ENCODE data around the gene NDRG2.

GRCh38 chr14:21001218-21001617 is 23.6 kb downstream of the NDRG2 start:
- TF ChIP-seq, protein P1, sequence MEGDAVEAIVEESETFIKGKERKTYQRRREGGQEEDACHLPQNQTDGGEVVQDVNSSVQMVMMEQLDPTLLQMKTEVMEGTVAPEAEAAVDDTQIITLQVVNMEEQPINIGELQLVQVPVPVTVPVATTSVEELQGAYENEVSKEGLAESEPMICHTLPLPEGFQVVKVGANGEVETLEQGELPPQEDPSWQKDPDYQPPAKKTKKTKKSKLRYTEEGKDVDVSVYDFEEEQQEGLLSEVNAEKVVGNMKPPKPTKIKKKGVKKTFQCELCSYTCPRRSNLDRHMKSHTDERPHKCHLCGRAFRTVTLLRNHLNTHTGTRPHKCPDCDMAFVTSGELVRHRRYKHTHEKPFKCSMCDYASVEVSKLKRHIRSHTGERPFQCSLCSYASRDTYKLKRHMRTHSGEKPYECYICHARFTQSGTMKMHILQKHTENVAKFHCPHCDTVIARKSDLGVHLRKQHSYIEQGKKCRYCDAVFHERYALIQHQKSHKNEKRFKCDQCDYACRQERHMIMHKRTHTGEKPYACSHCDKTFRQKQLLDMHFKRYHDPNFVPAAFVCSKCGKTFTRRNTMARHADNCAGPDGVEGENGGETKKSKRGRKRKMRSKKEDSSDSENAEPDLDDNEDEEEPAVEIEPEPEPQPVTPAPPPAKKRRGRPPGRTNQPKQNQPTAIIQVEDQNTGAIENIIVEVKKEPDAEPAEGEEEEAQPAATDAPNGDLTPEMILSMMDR (IDR thresholded peaks at IDR 0.05), result no peak
- no peak for TF ChIP-seq POLR2A (IDR thresholded peaks at IDR 0.05)
- TF ChIP-seq POLR2AphosphoS5 (IDR thresholded peaks at IDR 0.05), result no peak

Data from breast epithelium (tissue), 3 donors.